DND-41 (cell line): ENCODE results near the gene RBP7.

ENCODE experiments used
- ATAC-seq: fragments of 200-7000 bp; cut with Tn5 transposase; 3 replicates; pipeline ENCODE4 v1.9.1; 2021; ENCODE audit warnings: low read depth; ENCODE audit not compliant: insufficient read depth
- DNase-seq: peaks from one replicate; pipeline ENCODE4 v3.0.0-alpha.2; 2020
- H2AFZ ChIP-seq: 2 replicates; pipeline ENCODE4 v1.6.0; 2012; ENCODE audit warnings: low read depth, low read length
- H3K27ac ChIP-seq: 2 replicates; pipeline ENCODE4 v1.5.1; 2012; ENCODE audit warnings: low read length, inconsistent platforms
- H3K27me3 ChIP-seq: fragments of 200-600 bp; sonication (generic); 2 replicates; pipeline ENCODE4 v1.6.0; 2012; ENCODE audit warnings: low read length, mild to moderate bottlenecking, inconsistent platforms; ENCODE audit not compliant: insufficient read depth, poor library complexity
- H3K36me3 ChIP-seq: 2 replicates; pipeline ENCODE4 v1.5.1; 2012; ENCODE audit warnings: low read length, inconsistent platforms; ENCODE audit not compliant: insufficient read depth
- H3K4me1 ChIP-seq: 2 replicates; pipeline ENCODE4 v1.5.1; 2012; ENCODE audit warnings: mild to moderate bottlenecking, low read length; ENCODE audit not compliant: insufficient read depth
- H3K4me2 ChIP-seq: 2 replicates; pipeline ENCODE4 v1.6.0; 2012; ENCODE audit warnings: mild to moderate bottlenecking, moderate library complexity, low read length, inconsistent platforms; ENCODE audit not compliant: insufficient read depth
- H3K4me3 ChIP-seq, 2 experiments: fragments of 200-600 bp in 1 of 2; shearing (Covaris generic) in 1 of 2; 2 replicates each; pipeline ENCODE4 v1.5.1; 2012 to 2016; ENCODE audit warnings: inconsistent platforms in 2 of 2, low read length in 2 of 2, mild to moderate bottlenecking in 2 of 2, low read depth in 1 of 2, moderate library complexity in 1 of 2
- H3K79me2 ChIP-seq: 2 replicates; pipeline ENCODE4 v1.6.0; 2012; ENCODE audit warnings: low read length, inconsistent platforms; ENCODE audit not compliant: insufficient read depth
- H3K9ac ChIP-seq: 2 replicates; pipeline ENCODE4 v1.6.0; 2012; ENCODE audit warnings: low read depth, mild to moderate bottlenecking, inconsistent platforms, low read length, moderate library complexity
- H3K9me3 ChIP-seq: 2 replicates; pipeline ENCODE4 v1.5.1; 2012; ENCODE audit warnings: low read length, moderate library complexity, mild to moderate bottlenecking, inconsistent platforms; ENCODE audit not compliant: insufficient read depth, severe bottlenecking
- H4K20me1 ChIP-seq: 2 replicates; pipeline ENCODE4 v1.6.0; 2012; ENCODE audit warnings: low read length; ENCODE audit not compliant: insufficient read depth
- CTCF ChIP-seq: IDR thresholded peaks from 2 replicates; pipeline ENCODE4 v1.5.1; 2012; ENCODE audit warnings: borderline replicate concordance, low read length, moderate library complexity, mild to moderate bottlenecking; ENCODE audit not compliant: poor library complexity, severe bottlenecking; ENCODE audit errors: extremely low read depth
- EZH2 ChIP-seq: IDR thresholded peaks from 3 replicates; pipeline ENCODE4 v1.6.1; 2012; ENCODE audit warnings: borderline replicate concordance, low read depth, mild to moderate bottlenecking, moderate library complexity, low read length, inconsistent platforms; ENCODE audit not compliant: severe bottlenecking

The RBP7 gene

GRCh38 chr1:10042746-10043145 is 45.7 kb downstream of the RBP7 start:
- no peak for ATAC-seq
- TF ChIP-seq CTCF (no peak), EZH2 (no peak)
- Histone ChIP-seq H3K9ac (no peak overlapping the region), H3K79me2 (peaks cover 78% of the 10 kb centered on the region), H3K4me2 (no peak overlapping the region), H2AFZ (no peak overlapping the region), H3K27me3 (no peaks in the 10 kb centered on the region), H3K4me3 (no peak overlapping the region), H3K4me1 (no peaks in the 10 kb centered on the region), H4K20me1 (peaks cover 10% of the 10 kb centered on the region; the same call in 1 of the 2 replicates), H3K27ac (no peak overlapping the region), H3K36me3 (peaks cover 11% of the 10 kb centered on the region), H3K9me3 (no peaks in the 10 kb centered on the region)
- DNase-seq = no peak

GRCh38 chr1:10045480-10046355 is 48.7 kb downstream of the RBP7 start:
- no peak for DNase-seq
- Histone ChIP-seq H2AFZ (no peak overlapping the region), H3K4me1 (no peaks in the 10 kb centered on the region), H3K79me2 (peaks cover 87% of the 10 kb centered on the region), H3K36me3 (peaks cover 13% of the 10 kb centered on the region), H4K20me1 (peaks cover 13% of the 10 kb centered on the region; the same call in 1 of the 2 replicates), H3K27ac (no peak overlapping the region), H3K27me3 (no peaks in the 10 kb centered on the region), H3K9me3 (no peaks in the 10 kb centered on the region), H3K9ac (no peak overlapping the region), H3K4me2 (no peak overlapping the region), H3K4me3 (no peak overlapping the region)
- TF ChIP-seq EZH2 (no peak), CTCF (no peak)
- ATAC-seq = no peak

DNA sequence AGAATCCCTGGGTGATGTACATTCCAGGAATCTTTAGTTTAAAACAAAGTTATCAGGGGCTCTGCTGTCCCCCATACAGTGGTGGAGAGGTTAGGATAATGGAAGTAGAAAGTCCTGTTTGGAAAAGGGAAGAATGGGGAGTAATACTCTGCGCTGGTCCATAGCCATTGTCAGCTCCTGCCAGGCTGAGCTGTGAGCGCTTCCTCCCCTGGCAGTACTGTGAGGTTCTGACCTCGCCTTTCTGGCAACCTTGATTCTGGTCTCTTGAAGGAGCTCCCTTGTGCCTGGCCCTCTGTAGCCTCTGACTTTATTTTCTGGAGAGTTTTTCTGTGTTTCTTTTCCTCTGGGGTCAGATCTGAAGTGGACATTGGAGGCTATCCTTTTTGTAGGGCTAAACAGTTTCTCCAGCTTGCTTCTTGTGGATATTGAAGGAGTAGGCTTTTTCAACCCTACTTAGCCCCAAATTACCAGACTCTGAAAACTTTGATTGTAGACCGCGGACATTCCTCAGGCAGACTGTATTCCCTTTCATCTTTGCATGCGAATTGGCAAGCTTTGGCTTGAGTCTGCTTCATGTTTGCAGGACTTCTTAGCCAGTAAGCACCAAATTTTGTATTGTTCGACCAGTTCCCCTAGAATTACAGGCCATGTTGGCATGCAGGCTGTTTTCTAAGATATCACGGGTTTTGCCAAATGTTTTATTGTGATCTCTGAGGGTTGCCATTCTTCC is 49.5 kb downstream of the RBP7 start:
- ATAC-seq (no peak), DNase-seq (no peak)
- Histone ChIP-seq H3K79me2 (peaks cover 91% of the 10 kb centered on the region), H3K27me3 (no peaks in the 10 kb centered on the region), H3K4me1 (no peaks in the 10 kb centered on the region), H3K9me3 (no peaks in the 10 kb centered on the region), H2AFZ (no peak overlapping the region), H3K9ac (no peak overlapping the region), H3K4me3 (no peak overlapping the region), H3K4me2 (no peak overlapping the region), H3K27ac (no peak overlapping the region), H4K20me1 (peaks cover 13% of the 10 kb centered on the region; the same call in 1 of the 2 replicates), H3K36me3 (peaks cover 13% of the 10 kb centered on the region)
- no peak for TF ChIP-seq EZH2
- TF ChIP-seq CTCF = no peak
